ENCODE measurements around the gene RNF149. TPM values are rescaled to one million over a fixed set of nuclear protein-coding genes. Genes with fewer than 3 reads are reported as not detected.

Gene RNF149
- total RNA-seq, 1 experiment from 2014 or later = 40.2 TPM

DNA sequence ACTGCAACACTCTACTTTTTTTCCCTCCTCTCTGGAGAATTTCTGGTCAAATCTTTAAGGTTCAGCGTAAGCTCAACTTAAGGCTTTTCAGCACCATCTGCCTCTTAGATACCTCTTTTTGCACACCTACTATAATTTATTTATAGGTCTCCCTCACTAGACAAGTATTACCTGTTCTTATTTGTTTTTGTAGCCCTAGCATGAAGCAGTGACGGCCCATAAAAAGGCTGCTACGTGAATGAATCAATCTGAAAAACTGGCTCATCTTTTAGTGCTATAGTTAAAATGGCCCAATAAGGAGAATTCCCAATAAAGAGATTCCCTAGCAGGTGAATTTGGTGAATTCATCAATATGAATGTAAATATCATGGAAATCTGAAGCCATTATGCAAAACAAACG is 6.5 kb downstream of the RNF149 start:
- Histone ChIP-seq H3K4me3 (replicated peaks in 1 of 2; ENCODE audit: low read depth in 1 of 2, low read length in 2 of 2) (no peak overlapping the region), H3K4me1 (ENCODE audit: control insufficient read depth in 1 of 2, insufficient read depth in 2 of 2, low read length in 2 of 2) (peaks cover 9 to 15% of the 10 kb centered on the region in 2 experiments), H4K20me1 (ENCODE audit: insufficient read depth) (peaks cover 3% of the 10 kb centered on the region; the same call in 1 of the 2 replicates), H3K9ac (ENCODE audit: low read length) (no peak overlapping the region), H3K36me3 (ENCODE audit: control insufficient read depth in 1 of 2, insufficient read depth in 2 of 2, low read length in 2 of 2) (peaks cover 0 to 6% of the 10 kb centered on the region in 2 experiments; a peak in 1 of 4 replicates), H3K27ac (ENCODE audit: low read depth, low read length) (no peak overlapping the region), H3K4me2 (ENCODE audit: low read length) (no peak overlapping the region), H3K27me3 (ENCODE audit: insufficient read depth, low read length) (no peaks in the 10 kb centered on the region), H3K79me2 (ENCODE audit: insufficient read depth, low read length) (peaks cover 100% of the 10 kb centered on the region), H2AFZ (ENCODE audit: low read depth, low read length, poor library complexity, severe bottlenecking) (no peak overlapping the region), H3K9me2 (ENCODE audit: insufficient read depth) (no peaks in the 10 kb centered on the region), H3K9me3 (ENCODE audit: control insufficient read depth in 1 of 2, insufficient read depth in 1 of 2, low read depth in 1 of 2, low read length in 2 of 2) (no peaks in the 10 kb centered on the region)
- ChIA-PET RAD21 (ENCODE audit: low non-redundant PET in 1 of 2, low total read pairs in 2 of 2, uncharacterized antibody in 2 of 2, unreplicated experiment in 2 of 2) (no interaction called here), POLR2A (no interaction called here), CTCF (no interaction called here)
- intact Hi-C loops (cut with micrococcal nuclease) = no loop called here
- no peak for ATAC-seq
- TF ChIP-seq ZBTB33 (IDR thresholded peaks at IDR 0.05; ENCODE audit: extremely low read depth, insufficient replicate concordance, low read length) (no peak), REST (IDR thresholded peaks at IDR 0.05; ENCODE audit: low read depth) (no peak), JUND (IDR thresholded peaks at IDR 0.05) (no peak), SIN3A (IDR thresholded peaks at IDR 0.05; ENCODE audit: low read depth) (no peak), ZNF274 (IDR thresholded peaks at IDR 0.05; ENCODE audit: low read depth, low read length) (no peak), POLR2AphosphoS5 (IDR thresholded peaks at IDR 0.05; ENCODE audit: low read depth, low read length) (no peak), CTCF (IDR thresholded peaks at IDR 0.05 in 2 of 3, conservative IDR thresholded peaks at IDR 0.05 in 1 of 3; ENCODE audit: borderline replicate concordance in 1 of 3, insufficient read depth in 1 of 3, low read depth in 2 of 3, low read length in 2 of 3) (no peak), CBX3 (IDR thresholded peaks at IDR 0.05; ENCODE audit: low read depth) (no peak), POLR2A (IDR thresholded peaks at IDR 0.05; ENCODE audit: borderline replicate concordance, extremely low read depth, insufficient read depth, insufficient read length) (no peak), SRF (IDR thresholded peaks at IDR 0.05; ENCODE audit: low read depth) (no peak), EZH2phosphoT487 (IDR thresholded peaks at IDR 0.05; ENCODE audit: borderline replicate concordance) (no peak), CEBPB (IDR thresholded peaks at IDR 0.05; ENCODE audit: low read depth) (no peak)
- no TSS peak for BruUV-seq (replicated peaks)
- no peak for DNase-seq (ENCODE audit: low read depth, low spot score)

All from HCT116 (cell line).